NCI-H1436 treated with DMSO at 0.1 percent for 48 hours (cell line): Measurements from ENCODE around the gene AEBP2.
"Not testable (repeated sequence)": the region's sequence is repeated elsewhere in the genome, so short reads cannot be mapped to it uniquely, and the experiment has no call there.

Experiments used
- DNase-seq: peaks from one replicate; lab custom pipeline; 2025; lab: John Stamatoyannopoulos, UW

AEBP2 gene, protein sequence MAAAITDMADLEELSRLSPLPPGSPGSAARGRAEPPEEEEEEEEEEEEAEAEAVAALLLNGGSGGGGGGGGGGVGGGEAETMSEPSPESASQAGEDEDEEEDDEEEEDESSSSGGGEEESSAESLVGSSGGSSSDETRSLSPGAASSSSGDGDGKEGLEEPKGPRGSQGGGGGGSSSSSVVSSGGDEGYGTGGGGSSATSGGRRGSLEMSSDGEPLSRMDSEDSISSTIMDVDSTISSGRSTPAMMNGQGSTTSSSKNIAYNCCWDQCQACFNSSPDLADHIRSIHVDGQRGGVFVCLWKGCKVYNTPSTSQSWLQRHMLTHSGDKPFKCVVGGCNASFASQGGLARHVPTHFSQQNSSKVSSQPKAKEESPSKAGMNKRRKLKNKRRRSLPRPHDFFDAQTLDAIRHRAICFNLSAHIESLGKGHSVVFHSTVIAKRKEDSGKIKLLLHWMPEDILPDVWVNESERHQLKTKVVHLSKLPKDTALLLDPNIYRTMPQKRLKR

DNA sequence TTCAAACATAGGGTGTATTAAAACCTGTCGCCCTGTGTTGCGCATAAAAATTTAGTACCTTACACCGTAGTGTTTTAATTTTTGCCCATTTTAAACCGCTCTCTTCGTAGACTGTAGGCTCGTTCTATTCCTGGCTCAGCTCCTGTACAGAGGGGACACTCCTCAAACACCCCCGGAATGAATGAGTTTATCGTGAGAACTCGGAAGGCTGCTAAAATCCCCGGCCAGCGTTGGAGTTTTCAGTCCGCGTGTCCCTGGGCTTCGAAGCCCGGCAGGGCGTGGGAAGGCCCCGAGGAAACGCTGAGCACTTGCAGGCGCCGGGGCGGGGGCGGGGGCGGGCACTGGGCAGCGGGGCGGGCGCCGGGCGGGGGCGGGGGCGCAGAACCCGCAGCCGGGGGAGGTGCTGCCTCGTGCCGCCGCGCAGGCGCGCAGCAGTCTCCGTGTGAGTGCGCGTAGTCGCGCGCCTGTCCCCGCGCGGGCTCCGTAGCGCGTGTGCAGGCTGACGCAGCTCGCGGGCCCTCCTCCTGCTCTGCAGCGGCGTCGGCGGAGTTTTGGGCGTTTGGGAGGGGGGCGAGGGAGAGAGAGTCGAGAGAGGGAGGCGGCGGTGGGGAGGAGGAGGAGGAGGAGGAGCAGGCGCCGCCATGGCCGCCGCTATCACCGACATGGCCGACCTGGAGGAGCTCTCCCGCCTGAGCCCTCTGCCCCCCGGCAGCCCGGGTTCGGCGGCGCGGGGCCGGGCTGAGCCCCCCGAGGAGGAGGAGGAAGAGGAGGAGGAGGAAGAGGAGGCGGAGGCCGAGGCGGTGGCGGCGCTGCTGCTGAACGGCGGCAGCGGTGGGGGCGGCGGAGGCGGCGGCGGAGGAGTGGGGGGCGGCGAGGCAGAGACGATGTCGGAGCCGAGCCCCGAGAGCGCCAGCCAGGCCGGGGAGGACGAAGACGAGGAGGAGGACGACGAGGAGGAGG is at the start of gene AEBP2:
Gene AEBP2, plus strand, starts transcription at position 434 of the 960 bp plus-strand sequence. Its CDS starts 208 bp downstream, at position 642.
- peak; percentile 26 for DNase-seq

DNA sequence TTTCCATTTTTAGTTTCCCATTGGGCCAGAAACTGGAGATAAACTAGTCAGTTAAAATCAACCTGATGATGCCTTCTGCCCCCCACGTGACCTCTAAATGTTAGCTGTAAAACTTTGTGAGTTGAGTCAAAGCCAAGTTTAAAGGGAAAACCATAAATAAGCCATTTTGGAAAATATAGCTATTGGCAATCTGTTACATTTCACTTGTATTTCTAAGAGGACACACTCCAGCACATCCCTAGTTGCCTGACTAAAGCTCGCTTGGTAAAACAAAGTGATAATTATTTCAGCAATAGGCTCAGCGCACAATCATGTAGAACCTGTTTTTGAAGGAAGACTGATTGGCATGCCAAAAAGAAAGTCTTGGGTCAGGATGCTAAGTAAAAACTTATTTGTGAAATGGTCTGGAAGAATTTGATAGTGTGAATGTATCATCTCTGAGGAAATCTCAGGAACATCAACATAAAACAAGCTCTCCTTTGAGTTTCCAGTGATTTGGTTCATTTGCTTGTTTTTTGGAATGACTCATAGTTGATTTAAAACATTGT is 49.2 kb upstream of the AEBP2 start:
- no peak for DNase-seq

DNA sequence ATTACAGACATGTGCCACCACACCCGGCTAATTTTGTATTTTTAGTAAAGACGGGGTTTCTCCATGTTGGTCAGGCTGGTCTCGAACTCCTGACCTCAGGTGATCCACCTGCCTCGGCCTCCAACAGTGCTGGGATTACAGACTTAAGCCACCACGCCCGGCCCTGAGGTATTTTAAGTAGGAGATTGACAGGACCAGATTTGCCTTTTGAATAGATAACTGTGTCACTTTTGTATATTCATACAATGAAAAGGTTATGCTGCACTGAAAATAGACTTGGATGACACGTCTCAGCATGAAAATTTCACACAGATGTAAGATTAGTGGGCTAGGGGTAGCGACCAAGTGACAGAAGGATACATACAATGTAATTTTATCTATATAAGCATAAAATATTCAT is 46.6 kb upstream of the AEBP2 start:
- not testable (repeated sequence) for DNase-seq

DNA sequence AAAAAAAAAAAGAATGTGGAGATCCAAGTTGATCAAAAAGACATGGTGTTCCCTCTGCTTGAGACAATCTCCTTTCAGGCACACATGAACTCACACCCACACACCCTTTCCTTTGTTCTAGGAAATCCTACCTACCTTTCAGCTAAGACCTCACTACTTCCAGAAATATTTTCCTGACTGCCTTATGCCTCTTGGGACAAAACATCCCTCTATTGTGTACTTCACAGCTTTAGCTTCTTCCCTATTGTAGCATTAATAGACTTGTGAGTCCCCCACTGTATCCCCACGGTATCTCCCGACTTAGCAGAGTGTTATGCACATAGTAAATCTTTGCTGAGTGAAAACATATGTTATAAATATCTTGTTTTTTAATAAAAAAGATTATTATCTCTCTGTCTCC is 44.9 kb upstream of the AEBP2 start:
- DNase-seq: no peak

DNA sequence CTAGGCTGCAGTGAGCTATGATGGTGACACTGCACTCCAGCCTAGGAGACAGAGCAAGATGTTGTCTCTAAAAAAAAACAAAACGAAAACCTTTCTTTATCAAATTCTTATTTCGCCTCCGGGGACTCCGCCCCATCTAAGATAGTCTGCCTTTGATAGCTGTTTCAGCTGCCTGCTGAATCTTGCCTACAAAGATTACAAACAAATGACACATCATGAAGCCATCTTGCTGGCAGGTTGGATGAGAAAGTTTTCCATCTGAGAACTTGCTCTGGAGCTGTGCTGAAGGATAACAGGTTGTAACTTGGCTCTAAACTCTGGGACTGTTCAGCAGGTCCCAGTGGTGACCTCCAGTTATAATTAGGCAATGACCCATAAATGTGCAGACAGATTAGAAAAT is 41.8 kb upstream of the AEBP2 start:
- DNase-seq: no peak

DNA sequence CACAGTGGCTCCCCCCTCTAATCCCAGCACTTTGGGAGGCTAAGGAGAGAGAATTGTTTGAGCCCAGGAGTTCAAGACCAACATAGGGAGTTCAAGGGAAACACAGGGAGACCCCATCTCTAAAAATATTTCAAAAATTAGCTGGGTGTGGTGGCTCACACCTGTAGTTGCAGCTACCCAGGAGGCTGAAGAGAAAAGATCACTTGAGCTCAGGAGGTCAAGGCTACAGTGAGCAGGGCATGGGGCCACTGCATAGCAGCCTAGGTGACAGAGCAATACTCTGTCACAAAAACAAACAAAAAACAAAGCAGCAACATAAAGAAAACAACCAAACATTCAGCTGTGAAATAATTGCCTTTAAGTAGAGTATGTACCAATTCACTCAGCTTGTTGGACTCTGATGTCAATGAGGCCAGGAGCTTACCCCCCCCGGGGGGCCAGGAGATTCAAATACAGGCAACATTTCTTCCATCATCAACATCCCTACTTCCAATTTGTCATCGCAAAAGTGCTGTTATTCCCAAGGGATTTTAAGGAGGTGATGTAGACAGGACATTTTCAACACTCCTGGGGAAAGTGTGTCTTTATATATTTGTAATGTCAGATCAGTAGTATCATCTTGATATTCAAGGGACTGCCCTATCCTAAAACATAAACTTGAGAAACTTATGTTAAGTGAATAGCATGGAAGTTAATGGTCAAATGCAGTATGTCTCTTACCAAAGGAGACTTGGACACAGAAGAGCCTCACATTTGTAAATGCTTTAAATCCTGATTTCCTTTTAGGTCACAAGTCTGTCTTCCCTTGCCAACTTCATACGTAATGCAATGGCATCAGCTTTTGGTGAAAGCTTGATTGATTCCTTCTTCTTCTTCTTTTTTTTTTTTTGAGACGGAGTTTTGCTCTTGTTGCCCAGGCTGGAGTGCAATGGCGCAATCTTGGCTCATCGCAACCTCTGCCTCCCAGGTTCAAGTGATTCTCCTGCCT is 40.6 kb upstream of the AEBP2 start:
- no peak for DNase-seq

DNA sequence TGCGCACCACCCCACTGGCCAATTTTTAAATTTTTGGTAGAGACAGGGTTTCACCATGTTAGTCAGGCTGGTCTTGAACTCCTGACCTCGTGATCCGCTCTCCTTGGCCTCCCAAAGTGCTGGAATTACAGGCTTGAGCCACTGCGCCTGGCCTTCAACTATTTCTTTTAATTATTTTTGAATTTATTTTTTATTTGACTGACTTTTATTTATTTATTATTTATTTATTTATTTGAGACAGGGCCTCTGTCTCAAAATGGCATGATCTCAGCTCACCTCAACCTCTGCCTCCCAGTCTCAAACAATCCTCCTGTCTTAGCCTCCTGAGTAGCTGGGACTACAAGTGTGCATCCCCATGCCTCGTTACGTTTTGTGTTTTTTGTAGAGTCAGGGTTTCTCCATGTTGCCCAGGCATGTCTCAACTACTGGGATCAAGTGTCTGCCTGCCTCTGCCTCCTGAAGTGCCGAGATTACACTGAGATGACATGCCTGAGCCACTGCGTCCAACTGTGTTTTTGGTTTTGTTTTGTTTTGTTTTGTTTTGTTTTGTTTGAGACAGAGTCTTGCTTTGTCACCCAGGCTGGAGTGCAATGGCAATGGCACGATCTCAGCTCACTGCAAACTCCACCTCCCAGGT is 38.5 kb upstream of the AEBP2 start:
- not testable (repeated sequence) for DNase-seq

DNA sequence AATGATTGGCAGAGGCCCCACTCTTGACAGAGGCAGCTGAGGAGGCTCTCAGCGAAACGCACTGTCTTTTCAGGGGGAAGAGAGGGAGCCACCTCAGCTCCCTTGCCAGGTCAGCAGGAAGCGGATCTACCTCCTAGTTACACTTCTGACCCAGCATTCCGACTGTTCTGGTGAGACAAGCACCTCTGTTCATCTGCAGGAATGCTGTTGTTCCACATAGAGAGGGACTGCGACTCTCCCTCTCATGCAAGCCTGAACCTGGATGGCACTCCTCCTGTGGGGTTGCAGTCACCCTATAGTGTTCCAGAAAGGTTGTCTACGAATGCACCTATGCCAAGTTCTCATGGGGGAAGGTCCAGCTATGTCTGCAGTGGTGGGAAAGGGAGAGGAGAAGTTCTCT is 37.1 kb upstream of the AEBP2 start:
- DNase-seq: no peak

DNA sequence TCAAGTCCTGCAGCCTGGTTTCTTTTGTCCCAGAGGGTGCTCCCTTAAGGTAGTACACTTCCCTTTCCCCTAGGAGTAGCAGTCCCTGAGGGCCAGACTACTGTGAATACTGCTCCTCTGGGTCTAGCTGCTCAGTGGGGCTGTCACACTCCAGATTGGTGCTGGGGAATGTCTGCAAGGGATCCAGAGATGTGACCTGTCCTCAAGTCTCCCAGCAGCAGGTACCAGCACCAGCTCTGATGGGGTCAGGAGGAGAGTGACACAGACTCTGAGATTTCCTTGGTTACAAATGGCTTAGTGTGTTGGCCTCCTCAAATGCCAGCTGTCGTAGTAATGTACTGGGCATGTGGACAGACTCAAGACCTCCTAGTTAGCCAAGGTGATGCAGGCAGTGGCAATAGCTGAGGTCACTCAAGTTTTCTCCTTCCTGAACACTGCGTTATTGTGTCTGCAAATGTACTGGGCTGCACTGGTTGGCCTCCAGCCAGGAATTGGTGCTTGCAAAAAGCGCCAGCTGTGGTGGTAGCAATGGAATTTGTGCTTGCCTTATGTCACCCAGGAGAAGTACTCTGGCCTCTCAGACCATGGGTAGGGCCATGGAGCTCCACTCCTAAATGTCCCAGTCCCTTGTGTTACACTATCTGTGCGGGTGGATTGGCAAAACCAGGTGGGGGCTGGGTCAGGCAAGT is 36.4 kb upstream of the AEBP2 start:
- DNase-seq: no peak

DNA sequence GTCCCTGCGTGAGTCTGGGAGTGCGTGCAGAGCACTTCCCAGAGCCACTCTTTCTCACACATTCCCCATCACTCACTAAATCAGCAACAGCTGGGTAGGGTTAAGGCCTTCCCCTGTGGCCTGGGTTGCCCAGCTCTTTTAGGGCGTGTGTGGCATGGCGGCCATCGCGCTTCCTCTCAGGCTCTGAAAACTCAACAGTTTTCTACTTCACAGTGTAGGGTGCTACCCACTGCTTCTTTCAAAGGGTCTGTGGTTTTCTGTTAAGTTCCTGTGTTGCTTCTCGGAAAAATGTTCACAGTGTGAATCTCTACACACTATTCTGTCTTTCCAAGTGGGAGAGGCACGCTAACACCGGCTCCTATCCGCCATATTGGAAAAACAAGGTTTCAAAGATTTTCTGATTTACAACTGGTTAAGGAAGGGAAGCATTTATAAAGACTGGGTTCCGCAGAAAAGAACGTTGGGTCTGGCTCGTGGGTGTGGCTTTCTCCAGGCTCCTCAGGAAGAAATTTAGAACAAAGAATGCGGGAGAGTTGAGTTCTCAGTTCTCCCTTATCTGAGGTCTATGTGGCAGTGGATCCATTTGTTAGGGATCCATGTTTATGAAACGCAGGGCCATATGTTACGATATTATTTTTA is 34.9 kb upstream of the AEBP2 start:
- DNase-seq: no peak

DNA sequence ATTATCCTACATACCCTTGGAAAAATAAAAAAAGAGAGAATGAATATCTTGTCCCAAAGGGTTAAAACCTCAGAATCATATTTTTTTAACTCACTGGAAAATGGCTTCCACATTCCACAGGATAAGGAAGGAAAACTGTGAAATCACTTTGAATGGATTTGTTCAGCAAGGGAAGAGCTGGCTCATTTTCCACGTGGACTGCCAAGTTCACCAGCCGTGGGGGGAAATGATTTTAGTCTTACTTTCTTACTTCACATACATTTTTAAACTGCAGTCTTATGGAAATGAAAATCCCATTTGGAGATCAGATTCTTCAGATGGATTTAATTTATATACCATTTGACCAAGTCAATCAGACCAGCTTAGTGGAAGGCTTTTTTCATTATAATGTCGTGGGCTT is 29.9 kb upstream of the AEBP2 start:
- no peak for DNase-seq

DNA sequence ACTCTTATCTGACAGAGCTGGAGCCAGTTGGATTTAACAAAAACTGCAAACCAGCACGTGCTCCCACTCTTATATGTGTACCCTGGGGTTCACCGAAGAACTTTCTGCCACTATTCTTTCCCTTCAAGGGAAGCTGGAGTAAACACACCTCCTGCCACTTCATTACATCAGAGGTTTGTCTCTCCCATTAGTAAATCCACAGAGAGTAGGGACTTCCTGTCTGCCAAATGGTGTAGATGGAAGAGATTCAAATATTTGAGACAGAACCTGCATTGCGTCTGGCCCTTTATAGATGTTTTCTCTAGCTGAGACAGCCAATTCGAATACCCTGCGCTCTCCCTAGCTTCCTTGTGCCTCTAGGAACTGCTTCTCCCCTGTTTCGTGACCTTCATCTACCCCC is 29.1 kb upstream of the AEBP2 start:
- peak; percentile 10 for DNase-seq

DNA sequence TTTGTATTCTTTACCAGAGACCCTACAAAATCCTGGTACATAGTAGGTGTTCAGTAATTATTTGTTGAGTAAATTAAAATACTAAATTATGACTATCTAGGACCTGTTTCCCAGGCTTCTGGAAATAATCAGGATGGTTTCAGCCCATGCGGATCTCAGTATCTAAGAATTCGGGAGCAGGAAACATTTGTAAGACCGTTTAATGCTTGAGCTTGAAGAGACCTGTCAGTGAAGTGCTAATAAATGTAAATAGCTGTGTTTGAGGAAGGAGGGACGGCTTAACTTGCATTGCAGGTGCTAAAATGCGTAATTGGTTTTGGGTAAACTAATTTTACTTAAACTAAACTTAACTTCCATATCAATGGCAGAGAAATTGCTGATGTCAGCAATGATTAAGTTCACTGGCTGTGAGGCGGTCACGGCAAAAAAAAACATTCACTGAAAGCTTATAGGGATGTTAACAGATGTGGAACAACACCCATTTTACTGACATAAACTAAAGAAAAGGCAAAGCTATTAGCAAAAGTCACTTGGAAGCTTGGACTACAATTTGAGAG is 28.6 kb upstream of the AEBP2 start:
- peak; percentile 7 for DNase-seq

DNA sequence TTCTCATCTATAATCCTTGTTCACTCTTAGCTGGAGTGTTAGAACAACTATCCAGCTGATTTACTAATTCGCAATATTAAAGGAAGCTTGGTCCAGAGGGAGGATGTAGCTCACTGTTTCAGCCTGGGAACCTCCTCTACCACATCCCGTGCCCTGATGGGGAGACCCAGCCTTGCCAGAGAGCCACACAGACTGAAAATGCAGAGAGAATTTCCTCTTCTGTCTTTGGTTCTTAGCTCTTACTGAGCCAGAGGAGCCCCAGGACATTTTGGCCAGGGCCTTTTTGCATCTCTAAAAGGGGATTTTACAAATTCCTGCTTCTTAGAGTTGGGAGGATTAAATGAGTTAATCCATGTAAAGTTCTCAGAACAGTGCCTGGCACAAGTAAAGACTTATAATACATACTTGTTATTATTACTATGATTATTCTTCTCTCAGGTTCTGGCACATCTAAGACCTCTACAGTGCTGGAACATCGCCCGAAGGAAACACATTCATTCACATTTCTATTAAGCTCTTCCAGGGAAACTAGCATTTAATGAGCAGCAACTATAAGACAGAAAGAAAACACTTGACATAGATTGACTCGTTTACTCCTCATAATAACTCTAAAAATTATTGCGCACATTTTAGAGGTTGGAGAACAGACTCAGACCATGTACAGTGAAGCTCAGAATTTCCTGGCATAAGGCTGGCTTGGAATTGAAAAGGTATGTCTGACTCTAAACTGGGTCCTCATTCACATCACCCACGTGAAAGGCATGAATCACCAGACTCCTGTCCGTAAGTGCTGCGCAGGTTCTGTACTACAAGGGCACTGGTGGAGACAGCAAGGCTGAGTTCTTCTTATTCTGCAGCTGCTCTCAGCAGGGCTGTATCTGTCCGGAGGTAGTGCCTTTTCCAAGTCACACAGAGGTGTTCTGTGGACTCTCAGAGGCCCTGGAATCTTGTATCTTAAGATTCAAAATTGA is 27.8 kb upstream of the AEBP2 start:
- no peak for DNase-seq

DNA sequence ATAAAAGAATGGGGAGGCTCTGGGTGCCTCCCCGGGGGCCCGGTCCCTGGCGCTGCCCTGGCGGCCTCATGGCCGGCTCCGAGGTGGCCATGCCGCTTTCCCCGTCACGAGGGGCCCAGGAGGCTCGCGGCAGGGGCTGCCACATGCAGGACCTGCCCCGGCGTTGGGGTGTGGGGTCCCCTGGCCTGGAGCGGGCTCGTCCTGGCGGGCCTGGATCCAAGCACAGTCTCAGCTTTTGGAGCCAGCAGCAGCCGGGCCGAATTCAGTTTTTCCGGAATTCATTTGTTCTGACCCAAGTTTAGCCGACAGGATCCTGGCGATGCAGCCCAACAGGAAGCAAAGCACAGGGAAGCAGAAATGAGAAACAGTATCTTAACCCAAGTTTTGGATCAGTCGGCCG is 26.4 kb upstream of the AEBP2 start:
- DNase-seq: no peak

DNA sequence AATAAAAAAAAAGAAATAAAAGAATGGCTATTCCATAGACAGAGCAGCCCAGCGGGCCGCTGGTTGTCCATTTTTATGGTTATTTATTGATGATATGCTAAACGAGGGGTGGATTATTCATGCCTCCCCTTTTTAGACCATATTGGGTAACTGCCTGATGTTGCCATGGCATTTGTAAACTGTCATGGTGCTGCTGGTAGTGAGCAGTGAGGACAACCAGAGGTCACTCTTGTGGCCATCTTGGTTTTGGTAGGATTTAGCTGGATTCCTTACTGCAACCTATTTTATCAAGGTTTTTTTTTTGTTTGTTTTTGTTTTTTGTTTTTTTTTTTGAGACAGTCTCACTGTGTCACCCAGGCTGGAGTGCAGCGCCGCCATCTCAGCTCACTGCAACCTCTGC is 25.7 kb upstream of the AEBP2 start:
- DNase-seq: not testable (repeated sequence)

DNA sequence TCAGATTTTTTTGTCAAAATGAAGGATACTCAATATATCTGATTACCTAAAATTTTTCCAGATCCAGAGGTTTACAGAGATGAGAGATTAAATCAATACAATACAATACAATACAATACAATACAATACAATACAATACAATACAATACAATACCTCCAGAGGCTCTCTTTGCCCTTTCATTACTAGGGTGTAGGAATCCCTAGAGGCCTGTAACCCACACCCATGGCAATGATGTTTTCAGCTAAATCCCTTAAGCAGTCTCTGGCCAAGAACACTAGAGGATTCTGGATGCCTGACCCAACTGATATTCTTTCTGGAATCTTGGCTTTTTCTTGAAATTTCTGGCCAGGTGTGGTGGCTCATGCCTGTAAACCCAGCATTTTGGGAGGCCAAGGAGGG is 23.7 kb upstream of the AEBP2 start:
- no peak for DNase-seq

DNA sequence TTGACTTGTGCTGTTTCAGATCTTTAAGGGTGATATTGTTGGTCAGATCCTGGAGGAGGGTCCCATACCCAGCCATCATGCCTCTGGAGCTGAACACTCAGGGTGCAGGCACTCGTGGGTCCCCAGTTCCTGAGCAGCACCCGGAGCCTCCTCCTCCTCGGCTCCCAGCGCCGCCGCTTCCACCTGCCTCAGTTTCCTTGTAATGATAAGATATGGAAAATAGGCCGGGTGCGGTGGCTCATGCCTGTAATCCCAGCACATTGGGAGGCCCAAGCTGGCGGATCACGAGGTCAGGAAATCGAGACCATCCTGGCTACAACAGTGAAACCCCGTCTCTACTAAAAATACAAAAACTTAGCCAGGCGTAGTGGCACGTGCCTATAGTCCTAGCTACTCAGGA is 20.2 kb upstream of the AEBP2 start:
- no peak for DNase-seq
